H1 (cell line): ENCODE data around the gene COA1.
"Not testable (repeated sequence)": the region's sequence is repeated elsewhere in the genome, so short reads cannot be mapped to it uniquely, and the experiment has no call there.

ENCODE experiments used
- BACH1 ChIP-seq: IDR thresholded peaks from 2 replicates; pipeline ENCODE4 v1.6.1; 2012; ENCODE audit warnings: low read length, improper control_type of control experiment
- CHD1 ChIP-seq: IDR thresholded peaks from 2 replicates; pipeline ENCODE4 v1.6.1; 2012; ENCODE audit warnings: low read depth, low read length, improper control_type of control experiment
- CHD2 ChIP-seq: IDR thresholded peaks from 2 replicates; pipeline ENCODE4 v1.6.1; 2012; ENCODE audit warnings: low read length, improper control_type of control experiment
- CREB1 ChIP-seq: IDR thresholded peaks from 2 replicates; pipeline ENCODE4 v1.6.1; 2012; ENCODE audit warnings: inconsistent platforms
- CTCF ChIP-seq, 3 experiments: IDR thresholded peaks; 1 replicate in 2 of 3; 2 replicates in 1 of 3; pipeline versions ENCODE4 v1.5.1 to v1.6.1; 2011; ENCODE audit warnings: low read length in 3 of 3, mild to moderate bottlenecking in 3 of 3, inconsistent platforms in 2 of 3, low read depth in 1 of 3, moderate library complexity in 1 of 3; ENCODE audit not compliant: insufficient read depth in 1 of 3; ENCODE audit errors: control extremely low read depth in 1 of 3
- EGR1 ChIP-seq: IDR thresholded peaks from 2 replicates; pipeline ENCODE4 v1.6.1; 2011; ENCODE audit warnings: low read depth, low read length, borderline replicate concordance
- EP300 ChIP-seq, 2 experiments: IDR thresholded peaks; 1 replicate in 1 of 2; 2 replicates in 1 of 2; pipeline ENCODE4 v1.6.1; 2011 to 2012; ENCODE audit warnings: low read depth in 2 of 2, low read length in 2 of 2, mild to moderate bottlenecking in 2 of 2, borderline replicate concordance in 1 of 2, inconsistent platforms in 1 of 2, moderate library complexity in 1 of 2
- EZH2 ChIP-seq: fragments of 200-600 bp; sonication (generic); IDR thresholded peaks from 2 replicates; pipeline ENCODE4 v1.7.1; 2012; ENCODE audit warnings: low read depth, mild to moderate bottlenecking, moderate library complexity, low read length, inconsistent platforms; ENCODE audit not compliant: severe bottlenecking
- POLR2A ChIP-seq, 2 experiments: IDR thresholded peaks; 1 replicate in 1 of 2; 2 replicates in 1 of 2; pipeline ENCODE4 v1.6.1; 2011; ENCODE audit warnings: low read depth in 2 of 2, low read length in 2 of 2, mild to moderate bottlenecking in 2 of 2; ENCODE audit errors: control extremely low read depth in 1 of 2
- POLR2AphosphoS5 ChIP-seq: IDR thresholded peaks from 2 replicates; pipeline ENCODE4 v1.6.1; 2011; ENCODE audit warnings: low read depth, low read length
- RFX5 ChIP-seq: IDR thresholded peaks from 2 replicates; pipeline ENCODE4 v1.6.1; 2011; ENCODE audit warnings: low read depth, low read length, improper control_type of control experiment, borderline replicate concordance
- SP2 ChIP-seq: IDR thresholded peaks from 2 replicates; pipeline ENCODE4 v1.6.1; 2012; ENCODE audit warnings: mild to moderate bottlenecking, low read length, inconsistent platforms
- TAF1 ChIP-seq: IDR thresholded peaks from 2 replicates; pipeline ENCODE4 v1.6.1; 2011; ENCODE audit warnings: mild to moderate bottlenecking, low read depth, low read length
- ZNF274 ChIP-seq: IDR thresholded peaks from 2 replicates; pipeline ENCODE4 v1.7.0; 2012; ENCODE audit warnings: low read length, borderline replicate concordance; ENCODE audit errors: extremely low read depth

DNA sequence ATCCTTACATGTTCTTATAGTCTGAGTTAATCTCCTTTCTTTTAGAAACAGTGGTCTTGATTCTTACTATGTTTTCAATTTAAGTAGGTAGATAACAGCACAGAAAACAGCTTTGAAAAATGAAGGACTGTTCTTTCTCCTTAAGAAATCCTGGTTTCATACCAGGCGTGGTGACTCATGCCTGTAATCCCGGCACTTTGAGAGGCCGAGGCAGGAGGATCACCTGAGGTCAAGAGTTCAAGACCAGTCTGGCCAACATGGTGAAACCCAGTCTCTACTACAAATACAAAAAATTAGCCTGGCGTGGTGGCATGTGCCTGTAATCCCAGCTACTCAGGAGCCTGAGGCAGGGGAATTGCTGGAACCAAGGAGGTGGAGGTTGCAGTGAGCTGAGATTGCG, 132.9 kb downstream of the COA1 start:
- not testable (repeated sequence) for TF ChIP-seq EP300 (IDR thresholded peaks at IDR 0.05; ENCODE audit: borderline replicate concordance in 1 of 2, low read depth in 2 of 2, low read length in 2 of 2); CHD2; RFX5; CTCF (IDR thresholded peaks at IDR 0.05; ENCODE audit: control extremely low read depth in 1 of 3, insufficient read depth in 1 of 3, low read depth in 1 of 3, low read length in 3 of 3); POLR2AphosphoS5; POLR2A (IDR thresholded peaks at IDR 0.05; ENCODE audit: control extremely low read depth in 1 of 2, low read depth in 2 of 2, low read length in 2 of 2); EZH2; BACH1; EGR1; CREB1; CHD1; SP2; TAF1; ZNF274
